Peyer's patch (tissue), 4 donors: Measurements from ENCODE around the gene TRPC5OS.

Source experiments
- CTCF ChIP-seq, 6 experiments: fragments of 450-650 bp in 4 of 6; fragments of 200-600 bp in 2 of 6; sonication (generic) in 1 of 6; IDR thresholded peaks; one replicate each; pipeline ENCODE4 v1.5.1; 2017 to 2019; ENCODE audit warnings: antibody characterized with exemption in 6 of 6, mild to moderate bottlenecking in 3 of 6, moderate library complexity in 1 of 6
- POLR2A ChIP-seq, 2 donors: fragments of 450-650 bp; IDR thresholded peaks; one replicate each; pipeline ENCODE4 v1.5.1; 2017; ENCODE audit warnings: antibody characterized with exemption in 2 of 2, mild to moderate bottlenecking in 2 of 2, moderate library complexity in 2 of 2

GRCh38 chrX:111888600-111888999 lies 12.6 kb downstream of the TRPC5OS start:
- no peak for TF ChIP-seq CTCF (IDR thresholded peaks at IDR 0.05)
- no peak for TF ChIP-seq POLR2A (IDR thresholded peaks at IDR 0.05)
